GM18499 (cell line): ENCODE results near the gene JAK1.
"Not testable (repeated sequence)": the region's sequence is repeated elsewhere in the genome, so short reads cannot be mapped to it uniquely, and the experiment has no call there.

Experiments
- ATAC-seq: cut with Tn5 transposase; IDR thresholded peaks from one replicate; pipeline ENCODE4 v1.9.1; 2021; ENCODE audit warnings: moderate number of reproducible peaks; ENCODE audit not compliant: insufficient read depth, unreplicated experiment

The JAK1 gene

GRCh38 chr1:64966158-64966971 lies at the start of gene JAK1:
Gene JAK1 (minus strand): TSS chr1:64966549. CDS start chr1:64886264, 80,285 bp downstream.
- ATAC-seq: peak; percentile 51

DNA sequence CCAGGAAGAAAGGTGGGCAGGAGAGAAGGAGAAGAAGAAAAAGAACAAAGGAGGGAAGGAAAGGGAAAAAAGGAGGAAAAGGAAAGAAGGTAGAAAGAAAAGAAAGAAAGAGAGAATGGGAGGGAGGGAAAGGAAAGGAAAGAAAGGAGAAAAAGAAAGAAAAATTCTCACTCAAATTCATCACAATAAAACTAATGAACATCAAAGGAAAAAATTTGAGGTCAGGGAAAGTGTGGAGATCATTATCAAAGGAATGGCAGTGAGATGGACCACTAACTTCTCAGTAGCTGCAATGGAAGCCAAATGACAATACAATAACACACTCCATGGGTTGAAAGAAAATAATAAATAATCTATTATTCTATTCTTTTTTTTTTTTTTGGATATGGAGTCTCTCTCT lies 48.0 kb upstream of the JAK1 start:
- ATAC-seq: no peak

DNA sequence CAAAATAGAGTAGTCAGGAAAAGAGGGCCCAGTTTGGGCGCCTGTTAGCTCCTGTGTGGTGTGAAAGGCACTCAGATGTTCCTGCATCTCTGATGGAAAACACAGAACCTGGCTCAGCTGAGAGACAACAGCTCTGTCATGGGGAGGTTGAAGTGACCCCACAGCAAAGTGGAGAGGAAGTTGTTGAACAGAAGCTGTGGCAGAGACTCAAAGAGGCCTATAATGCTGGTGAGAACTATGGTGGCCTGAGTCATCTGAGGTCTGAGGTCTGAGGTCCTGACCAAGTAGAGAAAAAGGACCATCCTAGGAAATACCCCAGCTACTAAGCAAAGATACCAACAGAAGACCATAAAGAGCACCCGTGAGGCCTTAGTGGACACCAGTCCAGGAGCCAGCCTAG lies 45.6 kb upstream of the JAK1 start:
- ATAC-seq: no peak

GRCh38 chr1:65009724-65010420 lies 43.5 kb upstream of the JAK1 start:
- no peak for ATAC-seq

GRCh38 chr1:65009176-65009575 lies 42.8 kb upstream of the JAK1 start:
- no peak for ATAC-seq

GRCh38 chr1:65006806-65007205 lies 40.5 kb upstream of the JAK1 start:
- ATAC-seq: no peak

- ATAC-seq: no peak
Observed at GRCh38 chr1:65003316-65003664, 36.9 kb upstream of the JAK1 start.

DNA sequence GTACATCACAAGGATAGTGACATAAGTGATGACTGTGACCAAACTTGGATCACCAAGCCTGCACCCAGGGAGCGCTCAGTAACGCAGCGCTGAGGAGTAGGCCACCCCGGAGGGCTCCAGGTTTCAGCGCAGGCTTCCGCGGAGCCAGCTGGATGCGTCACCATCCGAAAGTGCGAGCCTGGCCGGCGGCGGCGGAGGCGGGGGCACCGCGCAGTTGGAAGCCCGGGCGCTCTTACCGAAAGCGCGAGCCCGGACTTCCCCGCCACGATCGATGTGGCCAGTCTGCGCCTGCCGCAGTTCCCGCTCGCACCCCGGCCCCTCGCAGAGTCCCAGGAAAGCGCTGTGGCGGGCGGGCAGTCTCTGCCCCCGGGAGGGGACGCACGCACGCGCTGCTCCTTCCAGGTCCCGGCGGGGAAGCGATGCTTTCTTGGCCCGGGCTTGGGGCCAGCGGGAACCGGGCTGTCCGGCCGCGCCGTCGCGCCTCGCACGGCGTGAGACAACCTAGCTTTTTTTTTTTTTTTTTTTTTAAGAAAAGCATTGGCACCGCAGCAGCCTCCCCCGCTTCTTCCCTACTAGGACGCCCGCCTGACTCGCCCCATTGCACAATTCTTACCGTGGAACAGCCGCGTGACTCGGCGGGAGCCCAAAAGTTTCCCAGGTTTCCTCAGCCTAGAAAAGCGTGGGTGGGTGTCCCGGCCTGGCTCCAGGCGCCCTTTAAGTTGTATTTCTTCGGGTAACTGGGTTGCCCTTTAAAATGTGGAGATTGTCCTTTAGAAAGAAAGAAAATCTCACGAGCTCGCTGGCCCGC lies 36.4 kb upstream of the JAK1 start:
- ATAC-seq: no peak

DNA sequence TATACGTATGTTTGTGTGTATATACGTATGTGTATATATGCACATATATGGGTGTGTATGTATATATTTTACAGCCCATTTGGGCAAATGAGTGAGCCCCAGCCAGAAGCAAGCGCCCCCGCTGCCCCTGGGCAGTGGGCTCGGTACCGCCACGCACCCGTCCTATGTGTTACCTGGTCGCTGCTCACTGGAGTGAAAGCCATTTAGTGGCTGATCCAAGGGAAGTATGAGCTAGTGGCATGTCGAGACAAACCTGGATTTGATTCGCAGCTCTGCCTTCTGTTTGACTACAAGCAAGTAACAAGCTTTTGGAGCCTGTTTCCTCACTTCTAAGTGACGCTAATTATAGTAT lies 35.8 kb upstream of the JAK1 start:
- no peak for ATAC-seq

DNA sequence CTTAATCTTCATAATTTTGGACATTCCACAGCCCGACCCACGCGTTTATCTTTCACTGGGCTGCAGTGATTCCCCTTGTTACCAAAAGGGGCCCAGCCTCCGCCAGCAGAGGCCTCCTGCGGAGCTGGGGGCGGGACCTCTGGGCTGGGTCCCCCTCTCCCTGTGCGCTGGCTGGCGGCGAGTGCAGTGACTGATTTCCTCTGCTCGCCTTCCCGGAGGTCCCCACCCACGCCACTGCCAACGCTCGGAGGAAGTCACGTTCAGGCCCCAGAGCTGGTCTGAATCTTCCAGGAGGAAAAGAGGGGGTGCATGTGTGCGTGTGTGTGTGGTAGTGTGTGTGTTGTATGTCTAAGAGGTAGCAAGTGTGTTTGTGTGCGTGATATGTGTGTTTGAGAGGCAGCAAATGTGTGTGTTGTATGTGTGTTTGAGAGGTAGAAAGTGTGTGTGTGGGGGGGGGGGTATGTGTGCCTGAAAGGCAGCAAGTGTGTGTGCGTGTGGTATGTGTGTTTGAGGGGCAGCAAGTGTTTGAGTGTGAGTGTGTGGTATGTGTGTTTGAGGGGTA lies 35.0 kb upstream of the JAK1 start:
- ATAC-seq: no peak

DNA sequence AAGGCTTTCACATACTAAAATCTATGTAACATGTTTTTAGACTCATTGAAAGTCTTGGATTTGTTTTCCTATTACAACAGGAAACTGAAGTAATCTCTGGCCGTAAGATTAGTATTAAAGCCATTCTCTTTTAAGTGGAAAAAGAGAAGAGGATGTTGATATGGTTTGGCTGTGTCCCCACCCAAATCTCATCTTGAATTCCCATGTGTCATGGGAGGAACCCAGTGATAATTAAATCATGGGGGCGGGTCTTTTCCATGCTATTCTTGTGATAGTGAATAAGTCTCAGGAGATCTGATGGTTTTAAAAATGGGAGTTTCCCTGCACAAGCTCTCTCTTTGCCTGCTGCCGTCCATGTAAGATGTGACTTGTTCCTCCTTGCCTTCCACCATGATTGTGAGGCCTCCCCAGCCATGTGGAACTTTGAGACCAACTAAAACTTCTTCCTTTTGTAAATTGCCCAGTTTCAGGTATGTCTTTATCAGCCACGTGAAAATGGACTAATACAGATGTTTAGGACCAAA lies 32.1 kb upstream of the JAK1 start:
- not testable (repeated sequence) for ATAC-seq

GRCh38 chr1:64996541-64997257 lies 30.4 kb upstream of the JAK1 start:
- no peak for ATAC-seq

DNA sequence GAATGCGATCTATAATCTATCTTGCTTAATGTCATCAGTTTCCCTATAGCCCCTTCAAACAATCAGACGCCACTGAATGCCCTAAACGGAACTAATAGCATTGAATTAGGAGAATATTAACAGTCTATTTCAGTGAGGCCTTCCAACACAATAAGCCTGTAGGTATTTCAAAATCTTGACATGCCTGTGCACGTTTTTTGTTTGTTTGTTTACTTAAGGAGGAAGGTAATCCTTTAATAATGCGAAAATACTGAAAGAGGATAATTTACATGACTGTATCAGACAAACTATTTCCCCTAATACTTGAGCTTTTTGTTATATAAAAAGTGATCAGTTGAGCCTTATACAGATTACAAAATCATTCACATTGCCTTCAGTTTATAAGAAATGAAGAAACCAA lies 29.0 kb upstream of the JAK1 start:
- no peak for ATAC-seq

- peak; percentile 99 for ATAC-seq
Observed at GRCh38 chr1:64986903-64987871, 20.8 kb upstream of the JAK1 start.

DNA sequence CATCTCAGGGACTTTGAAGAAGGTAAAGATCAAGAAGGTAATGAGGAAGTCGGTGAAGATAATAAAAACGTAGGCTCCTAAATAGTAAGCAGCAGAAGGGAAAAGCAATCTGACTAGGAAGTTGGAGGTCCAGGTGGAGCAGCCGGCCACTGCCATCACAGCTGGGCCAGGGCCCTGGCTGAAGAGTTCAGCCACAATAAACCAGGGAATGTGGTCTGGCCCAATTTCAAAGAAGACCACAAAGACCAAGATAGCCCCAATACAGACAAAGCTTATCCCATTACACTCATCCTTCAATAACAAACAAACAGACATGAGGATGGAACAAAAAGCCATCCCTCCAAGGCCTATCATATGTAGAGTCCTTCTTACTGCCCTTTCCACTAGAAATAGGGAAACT lies 18.4 kb upstream of the JAK1 start:
- no peak for ATAC-seq

DNA sequence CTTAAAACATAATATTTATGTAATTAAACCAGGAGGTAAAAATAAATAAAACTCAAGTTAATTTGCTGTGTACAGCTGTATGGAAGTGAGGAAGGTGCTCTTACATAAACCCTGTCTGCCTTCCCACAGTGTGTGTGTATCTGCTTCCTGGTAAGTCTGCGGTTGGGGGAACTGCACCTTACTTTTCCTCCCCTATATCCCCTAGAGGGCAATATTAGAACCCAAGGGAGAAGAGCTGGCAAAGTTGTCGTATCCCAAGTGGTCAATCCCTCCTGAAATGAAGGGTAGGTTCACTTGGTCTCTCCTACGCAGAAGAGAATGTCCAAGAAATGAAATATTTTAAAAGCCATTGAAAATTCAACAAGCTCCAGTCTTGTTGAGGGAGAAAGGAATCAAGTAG lies 17.8 kb upstream of the JAK1 start:
- no peak for ATAC-seq

DNA sequence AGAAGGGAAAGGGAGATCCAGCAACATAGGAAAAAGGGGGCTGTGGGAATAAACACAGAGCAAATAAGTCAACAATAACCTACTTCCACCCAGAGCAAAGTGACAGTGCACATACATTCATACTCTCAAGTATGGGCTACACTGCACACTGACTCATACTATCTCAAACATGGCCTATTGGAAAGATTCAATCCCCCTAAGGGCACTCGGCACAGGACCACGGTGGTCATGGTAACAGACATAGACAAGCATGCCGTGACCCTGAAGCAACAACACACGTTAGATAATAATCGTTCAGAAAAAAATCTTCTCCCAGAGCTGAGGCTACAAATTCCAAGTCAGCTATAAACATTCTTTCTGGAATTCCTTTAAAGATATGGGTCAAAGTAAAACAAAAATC lies 16.8 kb upstream of the JAK1 start:
- ATAC-seq: no peak

DNA sequence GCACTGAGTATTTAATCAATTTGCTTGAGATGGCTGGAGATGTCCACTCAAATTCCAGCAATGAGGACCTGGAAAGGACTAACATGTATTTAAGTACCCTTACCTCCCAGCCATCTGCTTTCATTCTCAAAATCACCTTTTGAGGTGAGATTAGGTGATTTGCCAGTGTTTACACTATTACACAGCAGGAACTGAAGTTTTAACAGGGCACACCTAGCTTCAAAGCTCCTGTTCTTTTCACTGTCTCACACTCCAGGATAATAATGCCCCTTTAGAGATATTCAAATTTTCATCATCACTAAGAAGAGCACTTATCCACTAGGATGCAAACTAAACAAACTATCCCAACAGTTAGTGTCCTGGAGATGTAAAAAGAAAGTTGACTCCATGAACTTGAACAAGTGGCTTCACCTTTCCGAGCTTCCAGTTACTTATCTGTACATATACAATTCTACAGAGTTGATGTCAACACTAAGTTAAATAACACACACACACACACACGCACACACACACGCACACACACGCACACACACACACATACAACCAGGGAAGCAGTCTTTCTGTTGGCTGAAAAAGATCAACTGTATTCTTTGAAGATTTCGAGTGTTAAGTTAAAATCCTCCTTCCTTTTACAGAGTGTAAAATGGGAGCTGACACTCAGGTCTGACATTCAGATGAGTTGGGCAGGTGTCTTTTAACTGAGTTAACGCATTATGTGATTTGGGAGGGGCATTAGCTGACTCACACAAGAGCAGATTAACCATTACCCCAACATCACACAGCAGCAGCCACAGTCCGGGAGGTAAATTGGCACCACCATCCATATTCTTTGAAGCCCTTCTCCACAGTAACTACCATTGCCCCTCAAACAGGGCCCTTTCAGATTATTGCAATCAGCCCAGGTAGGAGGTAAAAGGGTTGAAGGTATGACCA lies 15.5 kb upstream of the JAK1 start:
- ATAC-seq: no peak
